PC-9 (cell line): ENCODE results near the gene COX10. TPM values are rescaled to one million over a fixed set of nuclear protein-coding genes. Genes with fewer than 3 reads are reported as not detected.

Source experiments
- BruUV-seq: library from RNA; stranded (reverse); fragments of 400-500 nt; replicated peaks from 2 replicates; lab custom pipeline; 2021; lab: Mats Ljungman, UMichigan
- CTCF ChIA-PET: fragments of 300-600 bp; sonication (Branson Sonifier 250); formaldehyde crosslinking; loops from one replicate; lab custom pipeline; 2022; ENCODE audit warnings: antibody characterized with exemption; lab: Charles Lee
- POLR2A ChIA-PET: fragments of 300-600 bp; sonication (Branson Sonifier 250); formaldehyde crosslinking; loops from one replicate; lab custom pipeline; 2022; ENCODE audit warnings: antibody characterized with exemption; ENCODE audit not compliant: unreplicated experiment; lab: Charles Lee
- DNase-seq, 2 experiments: peaks; one replicate each; pipeline versions ENCODE4 v3.0.0 to v3.0.0-alpha.2; 2015 to 2022; ENCODE audit warnings: mixed read lengths in 1 of 2
- H2AFZ ChIP-seq: fragments of 200-600 bp; sonication (generic); 2 replicates; pipeline ENCODE4 v1.8.1; 2017; ENCODE audit warnings: antibody characterized with exemption
- H3F3A ChIP-seq: fragments of 200-600 bp; sonication (generic); 2 replicates; pipeline ENCODE4 v1.8.1; 2017; ENCODE audit warnings: antibody characterized with exemption, mild to moderate bottlenecking, low read depth; ENCODE audit not compliant: insufficient read depth
- H3K27ac ChIP-seq: fragments of 200-600 bp; sonication (generic); 2 replicates; pipeline ENCODE4 v1.6.1; 2016; ENCODE audit warnings: mixed run types
- H3K27me3 ChIP-seq: fragments of 200-600 bp; sonication (generic); 2 replicates; pipeline ENCODE4 v1.6.1; 2016; ENCODE audit warnings: low read depth, mixed run types; ENCODE audit not compliant: insufficient read depth
- H3K36me3 ChIP-seq: fragments of 200-600 bp; sonication (generic); 2 replicates; pipeline ENCODE4 v1.6.1; 2016; ENCODE audit warnings: low read depth, mixed run types
- H3K4me1 ChIP-seq: fragments of 200-600 bp; sonication (generic); replicated peaks from 2 replicates; pipeline ENCODE4 v1.6.1; 2016; ENCODE audit warnings: mixed run types; ENCODE audit not compliant: insufficient read depth
- H3K4me2 ChIP-seq: fragments of 200-600 bp; sonication (generic); 2 replicates; pipeline ENCODE4 v1.6.1; 2017; ENCODE audit warnings: mixed run types
- H3K4me3 ChIP-seq: fragments of 200-600 bp; sonication (generic); 2 replicates; pipeline ENCODE4 v1.6.1; 2016; ENCODE audit warnings: mixed run types
- H3K79me2 ChIP-seq: fragments of 200-600 bp; sonication (generic); 2 replicates; pipeline ENCODE4 v1.6.1; 2017; ENCODE audit warnings: low read depth, mixed run types
- H3K9me2 ChIP-seq: fragments of 200-600 bp; sonication (generic); 2 replicates; pipeline ENCODE4 v1.8.1; 2017; ENCODE audit warnings: mild to moderate bottlenecking; ENCODE audit not compliant: insufficient read depth
- H3K9me3 ChIP-seq: fragments of 200-600 bp; sonication (generic); 2 replicates; pipeline ENCODE4 v1.8.1; 2016; ENCODE audit warnings: low read depth; ENCODE audit not compliant: insufficient read depth
- H4K20me1 ChIP-seq: fragments of 200-600 bp; sonication (generic); 2 replicates; pipeline ENCODE4 v1.8.1; 2017; ENCODE audit not compliant: insufficient read depth
- EZH2 ChIP-seq: fragments of 200-600 bp; sonication (generic); IDR thresholded peaks from 2 replicates; pipeline ENCODE4 v1.8.0; 2017; ENCODE audit warnings: antibody characterized with exemption, low read depth
- intact Hi-C: fragments of 100-400 bp; cut with micrococcal nuclease; formaldehyde crosslinking; loops from one replicate; pipeline ENCODE4 v1.10.0; 2022; ENCODE audit not compliant: unreplicated experiment
- total RNA-seq: library from RNA; stranded (reverse); gene quantifications from 2 replicates; pipeline ENCODE4 v1.2.3, GENCODE V29; 2021
- TF ChIP-seq, protein P1 (sequence below): fragments of 200-600 bp; sonication (generic); conservative IDR thresholded peaks from 2 replicates; pipeline ENCODE4 v1.6.1; 2017; ENCODE audit warnings: mixed run types, antibody characterized with exemption, mild to moderate bottlenecking, moderate library complexity

COX10 gene
- total RNA-seq, 1 experiment from 2014 or later, result 22.6 TPM

DNA sequence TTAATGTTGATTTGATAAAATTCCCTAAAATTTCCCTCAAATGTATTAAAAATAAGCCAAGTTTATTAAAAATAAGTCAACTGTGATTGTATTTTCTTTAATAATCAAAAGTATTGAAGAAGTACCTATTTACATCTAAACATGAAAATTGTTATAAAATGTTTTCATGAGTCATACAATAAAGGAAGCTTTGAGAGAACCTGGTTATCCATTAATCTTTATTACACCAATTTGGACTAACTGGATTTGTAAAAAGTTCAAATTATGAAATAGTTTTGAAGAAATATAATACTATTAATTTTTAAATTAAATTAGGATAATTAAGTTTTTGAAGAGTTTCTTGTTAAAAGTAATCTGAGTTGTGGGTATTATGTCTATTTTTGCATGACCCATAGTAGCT is 63.8 kb downstream of the COX10 start:
- H3K4me3 ChIP-seq, result no peak overlapping the region
- no TSS peak for BruUV-seq
- no peaks in the 10 kb centered on the region for H4K20me1 ChIP-seq
- no peak overlapping the region for H3K27ac ChIP-seq
- H3K36me3 ChIP-seq, result no peaks in the 10 kb centered on the region
- H3K9me3 ChIP-seq, result no peaks in the 10 kb centered on the region
- H2AFZ ChIP-seq, result no peak overlapping the region
- H3K9me2 ChIP-seq, result no peaks in the 10 kb centered on the region
- no peak for DNase-seq
- no peaks in the 10 kb centered on the region for H3K79me2 ChIP-seq
- no peaks in the 10 kb centered on the region for H3K27me3 ChIP-seq
- POLR2A ChIA-PET, result interaction anchor here (0.6 to 0.7 kb wide), 2 partner anchors 108 to 1760 kb away, joined by 6 to 10 read pairs; no protein-coding TSS in a partner anchor
- H3K4me1 ChIP-seq, result no peaks in the 10 kb centered on the region
- no peak for TF ChIP-seq EZH2
- TF ChIP-seq, protein P1, sequence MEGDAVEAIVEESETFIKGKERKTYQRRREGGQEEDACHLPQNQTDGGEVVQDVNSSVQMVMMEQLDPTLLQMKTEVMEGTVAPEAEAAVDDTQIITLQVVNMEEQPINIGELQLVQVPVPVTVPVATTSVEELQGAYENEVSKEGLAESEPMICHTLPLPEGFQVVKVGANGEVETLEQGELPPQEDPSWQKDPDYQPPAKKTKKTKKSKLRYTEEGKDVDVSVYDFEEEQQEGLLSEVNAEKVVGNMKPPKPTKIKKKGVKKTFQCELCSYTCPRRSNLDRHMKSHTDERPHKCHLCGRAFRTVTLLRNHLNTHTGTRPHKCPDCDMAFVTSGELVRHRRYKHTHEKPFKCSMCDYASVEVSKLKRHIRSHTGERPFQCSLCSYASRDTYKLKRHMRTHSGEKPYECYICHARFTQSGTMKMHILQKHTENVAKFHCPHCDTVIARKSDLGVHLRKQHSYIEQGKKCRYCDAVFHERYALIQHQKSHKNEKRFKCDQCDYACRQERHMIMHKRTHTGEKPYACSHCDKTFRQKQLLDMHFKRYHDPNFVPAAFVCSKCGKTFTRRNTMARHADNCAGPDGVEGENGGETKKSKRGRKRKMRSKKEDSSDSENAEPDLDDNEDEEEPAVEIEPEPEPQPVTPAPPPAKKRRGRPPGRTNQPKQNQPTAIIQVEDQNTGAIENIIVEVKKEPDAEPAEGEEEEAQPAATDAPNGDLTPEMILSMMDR, result no peak
- H3F3A ChIP-seq, result no peaks in the 10 kb centered on the region
- intact Hi-C loops, result no loop called here
- CTCF ChIA-PET, result no interaction called here
- no peak overlapping the region for H3K4me2 ChIP-seq

DNA sequence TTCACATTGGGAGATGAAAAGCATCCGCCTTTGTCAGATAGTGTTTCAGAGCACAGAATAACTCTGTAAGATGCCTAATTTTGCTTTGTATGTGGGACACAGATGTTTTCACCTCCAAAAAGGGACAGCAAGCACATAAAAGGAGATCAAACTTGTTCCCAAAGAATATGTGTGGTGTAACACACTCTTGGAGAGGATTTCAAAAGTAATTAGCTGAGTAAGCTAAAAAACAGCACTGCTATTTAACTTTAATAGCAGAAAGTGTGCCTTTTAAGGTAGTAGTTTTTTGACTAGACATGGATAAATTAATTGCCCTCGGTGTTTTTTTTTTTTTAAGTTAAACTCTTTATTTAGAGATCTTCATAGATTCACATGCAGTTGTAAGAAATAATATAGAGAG is 65.2 kb downstream of the COX10 start:
- H3K27me3 ChIP-seq, result no peaks in the 10 kb centered on the region
- ChIA-PET CTCF (no interaction called here), POLR2A (interaction anchor here (0.6 kb wide), 1 partner anchor 10 kb away, joined by 7 read pairs; no protein-coding TSS in a partner anchor)
- no peak overlapping the region for H3K4me3 ChIP-seq
- H3K36me3 ChIP-seq, result no peaks in the 10 kb centered on the region
- TF ChIP-seq, protein P1, result no peak
- no peak for TF ChIP-seq EZH2
- no peak for DNase-seq
- H3F3A ChIP-seq, result no peaks in the 10 kb centered on the region
- no peak overlapping the region for H3K27ac ChIP-seq
- H3K9me3 ChIP-seq, result no peaks in the 10 kb centered on the region
- intact Hi-C loops, result no loop called here
- no peaks in the 10 kb centered on the region for H4K20me1 ChIP-seq
- no peaks in the 10 kb centered on the region for H3K79me2 ChIP-seq
- no peak overlapping the region for H3K4me2 ChIP-seq
- no peaks in the 10 kb centered on the region for H3K4me1 ChIP-seq
- no peaks in the 10 kb centered on the region for H3K9me2 ChIP-seq
- BruUV-seq, result no TSS peak
- no peak overlapping the region for H2AFZ ChIP-seq

DNA sequence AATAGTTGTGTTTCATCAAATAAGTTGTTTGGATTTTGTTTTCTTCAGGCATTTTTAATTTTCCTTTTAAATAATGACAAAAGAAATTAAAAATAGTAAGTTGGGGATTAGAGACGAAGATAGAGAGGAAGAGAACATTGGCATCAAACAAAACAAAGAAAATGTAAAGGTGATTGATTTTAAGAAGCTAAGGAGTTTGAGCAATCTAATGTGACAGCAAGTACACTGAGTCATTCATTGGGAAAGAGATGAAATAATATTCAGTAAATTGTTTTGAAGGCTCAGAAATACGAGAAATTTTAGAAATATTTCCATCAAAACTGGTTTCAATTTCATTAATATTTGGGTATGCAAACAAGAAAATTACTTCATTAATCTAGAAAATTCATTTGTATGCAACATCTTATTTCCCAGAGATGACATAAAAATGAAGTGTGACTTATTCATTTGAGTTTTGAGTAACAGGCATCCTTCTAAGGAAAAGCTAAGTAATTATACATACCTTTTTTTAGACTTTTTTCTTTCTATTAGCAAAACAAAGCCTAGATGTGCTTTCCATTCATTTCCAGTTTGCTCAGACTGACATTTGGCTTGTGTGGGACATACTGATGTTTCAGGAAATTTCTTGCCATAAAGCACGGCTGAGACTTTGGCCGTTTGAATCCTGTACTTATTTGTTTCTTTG is 66.7 kb downstream of the COX10 start:
- intact Hi-C loops, result no loop called here
- TF ChIP-seq EZH2, result no peak
- TF ChIP-seq, protein P1, result no peak
- Histone ChIP-seq H3K9me2 (no peaks in the 10 kb centered on the region), H3K79me2 (no peaks in the 10 kb centered on the region), H3K27me3 (no peaks in the 10 kb centered on the region), H3K27ac (no peak overlapping the region), H3K4me2 (no peak overlapping the region), H3K4me1 (no peaks in the 10 kb centered on the region), H3K9me3 (no peaks in the 10 kb centered on the region), H2AFZ (no peak overlapping the region), H4K20me1 (no peaks in the 10 kb centered on the region), H3F3A (no peaks in the 10 kb centered on the region), H3K4me3 (no peak overlapping the region), H3K36me3 (no peaks in the 10 kb centered on the region)
- DNase-seq, result no peak
- ChIA-PET CTCF (no interaction called here), POLR2A (no interaction called here)
- no TSS peak for BruUV-seq
